Lower leg skin (tissue), 3 donors: ENCODE measurements around the gene GRB10.

Experiments used
- POLR2A ChIP-seq, 2 donors: fragments of 450-650 bp; IDR thresholded peaks; one replicate each; pipeline ENCODE4 v1.6.1; 2016 to 2017; ENCODE audit warnings: antibody characterized with exemption in 2 of 2, mild to moderate bottlenecking in 1 of 2, moderate library complexity in 1 of 2
- TF ChIP-seq, protein P1 (sequence below), 3 donors: fragments of 450-650 bp; IDR thresholded peaks; one replicate each; pipeline ENCODE4 v1.5.1; 2016; ENCODE audit warnings: antibody characterized with exemption in 3 of 3, mild to moderate bottlenecking in 3 of 3, moderate library complexity in 2 of 3

DNA sequence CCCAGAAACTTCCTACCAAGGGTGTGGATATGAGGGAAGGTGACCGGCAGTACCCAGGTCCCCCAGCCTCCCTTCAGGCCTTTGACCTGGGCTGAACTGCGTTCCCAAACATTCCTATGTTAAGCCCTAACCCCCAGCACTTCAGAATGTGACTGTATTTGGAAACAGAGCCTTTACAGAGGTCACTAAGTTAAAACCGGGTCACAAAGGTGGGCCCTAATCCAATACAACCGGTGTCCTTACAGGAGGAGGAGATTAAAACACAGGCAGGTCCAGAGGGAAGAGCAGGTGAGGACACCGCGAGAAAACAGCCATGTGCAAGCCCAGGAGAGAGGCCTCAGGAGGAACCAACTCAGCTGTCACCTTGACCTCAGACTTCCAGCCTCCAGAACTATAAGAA, 28.0 kb downstream of the GRB10 start:
- TF ChIP-seq, protein P1, sequence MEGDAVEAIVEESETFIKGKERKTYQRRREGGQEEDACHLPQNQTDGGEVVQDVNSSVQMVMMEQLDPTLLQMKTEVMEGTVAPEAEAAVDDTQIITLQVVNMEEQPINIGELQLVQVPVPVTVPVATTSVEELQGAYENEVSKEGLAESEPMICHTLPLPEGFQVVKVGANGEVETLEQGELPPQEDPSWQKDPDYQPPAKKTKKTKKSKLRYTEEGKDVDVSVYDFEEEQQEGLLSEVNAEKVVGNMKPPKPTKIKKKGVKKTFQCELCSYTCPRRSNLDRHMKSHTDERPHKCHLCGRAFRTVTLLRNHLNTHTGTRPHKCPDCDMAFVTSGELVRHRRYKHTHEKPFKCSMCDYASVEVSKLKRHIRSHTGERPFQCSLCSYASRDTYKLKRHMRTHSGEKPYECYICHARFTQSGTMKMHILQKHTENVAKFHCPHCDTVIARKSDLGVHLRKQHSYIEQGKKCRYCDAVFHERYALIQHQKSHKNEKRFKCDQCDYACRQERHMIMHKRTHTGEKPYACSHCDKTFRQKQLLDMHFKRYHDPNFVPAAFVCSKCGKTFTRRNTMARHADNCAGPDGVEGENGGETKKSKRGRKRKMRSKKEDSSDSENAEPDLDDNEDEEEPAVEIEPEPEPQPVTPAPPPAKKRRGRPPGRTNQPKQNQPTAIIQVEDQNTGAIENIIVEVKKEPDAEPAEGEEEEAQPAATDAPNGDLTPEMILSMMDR (IDR thresholded peaks at IDR 0.05), result no peak
- TF ChIP-seq POLR2A (IDR thresholded peaks at IDR 0.05), result no peak
